GM19372 (cell line): ENCODE data around the gene DSN1.

Experiments
- ATAC-seq: cut with Tn5 transposase; IDR thresholded peaks from one replicate; pipeline ENCODE4 v1.9.1; 2021; ENCODE audit warnings: mild to moderate bottlenecking, low read depth, moderate library complexity; ENCODE audit not compliant: unreplicated experiment

DSN1 gene

GRCh38 chr20:36761125-36761524, 12.4 kb downstream of the DSN1 start:
- no peak for ATAC-seq

- ATAC-seq = no peak
Observed at GRCh38 chr20:36760647-36761046, 12.9 kb downstream of the DSN1 start.

GRCh38 chr20:36758276-36758675, 15.3 kb downstream of the DSN1 start:
- ATAC-seq = no peak

GRCh38 chr20:36756496-36756895, 17.1 kb downstream of the DSN1 start:
- ATAC-seq = no peak

GRCh38 chr20:36754656-36755222, 18.8 kb downstream of the DSN1 start:
- ATAC-seq = no peak

GRCh38 chr20:36752582-36752981, 21.0 kb downstream of the DSN1 start:
- ATAC-seq = no peak

GRCh38 chr20:36745927-36746659, 27.5 kb downstream of the DSN1 start, which contains the start of gene NDRG3:
Gene NDRG3, minus strand, starts transcription at chr20:36746090. Its CDS starts 24,355 bp downstream, at chr20:36721735.
- peak; percentile 95 for ATAC-seq

- peak; percentile 43 for ATAC-seq
Observed at GRCh38 chr20:36745234-36745926, 28.2 kb downstream of the DSN1 start.

- no peak for ATAC-seq
Observed at GRCh38 chr20:36744764-36745191, 28.8 kb downstream of the DSN1 start.

GRCh38 chr20:36744243-36744642, 29.3 kb downstream of the DSN1 start:
- ATAC-seq = no peak

GRCh38 chr20:36742558-36742957, 31.0 kb downstream of the DSN1 start:
- no peak for ATAC-seq

- ATAC-seq = no peak
Observed at GRCh38 chr20:36741072-36741471, 32.5 kb downstream of the DSN1 start.

- no peak for ATAC-seq
Observed at GRCh38 chr20:36737183-36737499, 36.4 kb downstream of the DSN1 start.

- no peak for ATAC-seq
Observed at GRCh38 chr20:36736451-36737182, 36.9 kb downstream of the DSN1 start.

GRCh38 chr20:36732456-36732855, 41.1 kb downstream of the DSN1 start:
- ATAC-seq = no peak

- no peak for ATAC-seq
Observed at GRCh38 chr20:36728986-36729385, 44.6 kb downstream of the DSN1 start.

GRCh38 chr20:36726168-36726567, 47.4 kb downstream of the DSN1 start:
- no peak for ATAC-seq

- no peak for ATAC-seq
Observed at GRCh38 chr20:36720510-36720909, 53.1 kb downstream of the DSN1 start.

- no peak for ATAC-seq
Observed at GRCh38 chr20:36717657-36718056, 55.9 kb downstream of the DSN1 start.

- no peak for ATAC-seq
Observed at GRCh38 chr20:36717021-36717420, 56.5 kb downstream of the DSN1 start.

GRCh38 chr20:36712775-36713174, 60.8 kb downstream of the DSN1 start:
- ATAC-seq = no peak
